ENCODE results near the gene GPR162.
A peak's percentile ranks its signal among the peaks of the same experiment; 100 is the strongest.

GPR162 gene

GRCh38 chr12:6861391-6861790 lies 39.8 kb downstream of the GPR162 start:
- TF ChIP-seq RAD21 (IDR thresholded peaks at IDR 0.05; ENCODE audit: low read depth) (no peak), ZBTB7A (IDR thresholded peaks at IDR 0.05; ENCODE audit: low read depth) (no peak), YY1 (IDR thresholded peaks at IDR 0.05; ENCODE audit: low read depth) (no peak), TCF12 (IDR thresholded peaks at IDR 0.05; ENCODE audit: low read depth) (no peak), USF1 (IDR thresholded peaks at IDR 0.05) (no peak), EP300 (IDR thresholded peaks at IDR 0.05; ENCODE audit: borderline replicate concordance) (no peak), NFIC (IDR thresholded peaks at IDR 0.05) (no peak), EGR1 (IDR thresholded peaks at IDR 0.05) (no peak), CREB1 (IDR thresholded peaks at IDR 0.05; ENCODE audit: low read depth) (no peak), TEAD4 (IDR thresholded peaks at IDR 0.05) (no peak)

- TF ChIP-seq MAX (IDR thresholded peaks at IDR 0.05) (no peak), TCF12 (IDR thresholded peaks at IDR 0.05; ENCODE audit: low read depth) (no peak)
Observed at GRCh38 chr12:6863033-6863432, 41.4 kb downstream of the GPR162 start.

- no peak for TF ChIP-seq FOXM1 (IDR thresholded peaks at IDR 0.05; ENCODE audit: borderline replicate concordance, low read depth)
- no peak for TF ChIP-seq NFIC (IDR thresholded peaks at IDR 0.05)
- TF ChIP-seq MAX (IDR thresholded peaks at IDR 0.05), result no peak
- no peak for TF ChIP-seq TCF12 (IDR thresholded peaks at IDR 0.05; ENCODE audit: low read depth)
- TF ChIP-seq CREB1 (IDR thresholded peaks at IDR 0.05; ENCODE audit: low read depth), result no peak
- TF ChIP-seq EP300 (IDR thresholded peaks at IDR 0.05; ENCODE audit: borderline replicate concordance), result no peak
- TF ChIP-seq CEBPB (IDR thresholded peaks at IDR 0.05), result no peak
- no peak for TF ChIP-seq YY1 (IDR thresholded peaks at IDR 0.05; ENCODE audit: low read depth)
- no peak for TF ChIP-seq ZBTB7A (IDR thresholded peaks at IDR 0.05; ENCODE audit: low read depth)
- no peak for TF ChIP-seq REST (IDR thresholded peaks at IDR 0.05; ENCODE audit: low read depth)
- no peak for TF ChIP-seq TAF1 (IDR thresholded peaks at IDR 0.05; ENCODE audit: low read depth)
- no peak for TF ChIP-seq RAD21 (IDR thresholded peaks at IDR 0.05; ENCODE audit: low read depth)
- TF ChIP-seq TEAD4 (IDR thresholded peaks at IDR 0.05), result no peak
Observed at GRCh38 chr12:6863586-6864321, 42.1 kb downstream of the GPR162 start.

- TF ChIP-seq MAX (IDR thresholded peaks at IDR 0.05) (no peak), EGR1 (IDR thresholded peaks at IDR 0.05) (peak; percentile 82)
Observed at GRCh38 chr12:6866163-6866919, 44.7 kb downstream of the GPR162 start.

- no peak for TF ChIP-seq CREB1 (IDR thresholded peaks at IDR 0.05; ENCODE audit: low read depth)
- no peak for TF ChIP-seq TEAD4 (IDR thresholded peaks at IDR 0.05)
- peak; percentile 7; the same call in 1 of the 2 replicates for TF ChIP-seq EP300 (IDR thresholded peaks at IDR 0.05; ENCODE audit: borderline replicate concordance)
- no peak for TF ChIP-seq TAF1 (IDR thresholded peaks at IDR 0.05; ENCODE audit: low read depth)
- TF ChIP-seq USF1 (IDR thresholded peaks at IDR 0.05), result no peak
- TF ChIP-seq NFIC (IDR thresholded peaks at IDR 0.05), result peak; percentile 54
- no peak for TF ChIP-seq TCF12 (IDR thresholded peaks at IDR 0.05; ENCODE audit: low read depth)
- TF ChIP-seq EGR1 (IDR thresholded peaks at IDR 0.05), result no peak
- TF ChIP-seq RAD21 (IDR thresholded peaks at IDR 0.05; ENCODE audit: low read depth), result no peak
Observed at GRCh38 chr12:6866920-6867412, 45.3 kb downstream of the GPR162 start.

- TF ChIP-seq TAF1 (IDR thresholded peaks at IDR 0.05; ENCODE audit: low read depth) (peak; percentile 96), USF1 (IDR thresholded peaks at IDR 0.05) (no peak; the same call in 1 of the 2 replicates), CREB1 (IDR thresholded peaks at IDR 0.05; ENCODE audit: low read depth) (no peak), TCF12 (IDR thresholded peaks at IDR 0.05; ENCODE audit: low read depth) (0 out of 2 replicates have a peak, but pooled peaks have one; percentile 17), ZBTB7A (IDR thresholded peaks at IDR 0.05; ENCODE audit: low read depth) (peak; percentile 69; the same call in 1 of the 2 replicates), NFIC (IDR thresholded peaks at IDR 0.05) (no peak), RAD21 (IDR thresholded peaks at IDR 0.05; ENCODE audit: low read depth) (no peak), MAX (IDR thresholded peaks at IDR 0.05) (peak; percentile 88), EP300 (IDR thresholded peaks at IDR 0.05; ENCODE audit: borderline replicate concordance) (peak; percentile 13; the same call in 1 of the 2 replicates), FOXM1 (IDR thresholded peaks at IDR 0.05; ENCODE audit: borderline replicate concordance, low read depth) (no peak), REST (IDR thresholded peaks at IDR 0.05; ENCODE audit: low read depth) (no peak), CEBPB (IDR thresholded peaks at IDR 0.05) (no peak), EGR1 (IDR thresholded peaks at IDR 0.05) (peak; percentile 68), YY1 (IDR thresholded peaks at IDR 0.05; ENCODE audit: low read depth) (peak; percentile 85), TEAD4 (IDR thresholded peaks at IDR 0.05) (peak; percentile 40; the same call in 1 of the 2 replicates)
Observed at GRCh38 chr12:6867413-6868210, 46.0 kb downstream of the GPR162 start, which contains the start of gene TPI1. Gene TPI1, plus strand, starts transcription at chr12:6867531. Its CDS starts 36 bp downstream, at chr12:6867567.
